HEK293 (cell line): ENCODE results near the gene PP2D1.
A peak's percentile ranks its signal among the peaks of the same experiment; 100 is the strongest.

Source experiments
- CTCF ChIA-PET: fragments of 350-600 bp; formaldehyde crosslinking; extraction: SDS; loops from one replicate; lab custom pipeline; 2021; ENCODE audit warnings: antibody characterized with exemption; lab: Yijun Ruan, JAX
- POLR2A ChIA-PET: fragments of 300-600 bp; formaldehyde crosslinking; extraction: SDS; loops from one replicate; lab custom pipeline; 2020; ENCODE audit warnings: antibody characterized with exemption, inconsistent platforms; lab: Yijun Ruan, JAX
- H3K27ac ChIP-seq: fragments of 200-500 bp; sonication (Bioruptor generic); 2 replicates; pipeline ENCODE4 v1.5.1; 2014; ENCODE audit warnings: low read depth, low read length, control low read depth, inconsistent platforms; ENCODE audit errors: extremely low read depth
- H3K36me3 ChIP-seq, 2 experiments: fragments of 200-500 bp in 1 of 2; sonication (Bioruptor generic) in 1 of 2; 1 replicate in 1 of 2; 2 replicates in 1 of 2; pipeline ENCODE4 v1.5.1; 2014 to 2017; ENCODE audit warnings: inconsistent platforms in 2 of 2, low read length in 2 of 2; ENCODE audit not compliant: control insufficient read depth in 2 of 2, insufficient read depth in 1 of 2
- H3K4me1 ChIP-seq: fragments of 200-500 bp; sonication (Bioruptor generic); 2 replicates; pipeline ENCODE4 v1.5.1; 2014; ENCODE audit warnings: mild to moderate bottlenecking, low read length, inconsistent platforms; ENCODE audit not compliant: control insufficient read depth, insufficient read depth
- H3K4me3 ChIP-seq: 2 replicates; pipeline ENCODE4 v1.5.1; 2011; ENCODE audit warnings: low read depth, mild to moderate bottlenecking, control low read depth, low read length, moderate library complexity
- H3K9me3 ChIP-seq: fragments of 200-500 bp; sonication (Bioruptor generic); 2 replicates; pipeline ENCODE4 v1.5.1; 2014; ENCODE audit warnings: low read depth, low read length, inconsistent platforms; ENCODE audit not compliant: control insufficient read depth, insufficient read depth
- SALL2 ChIP-seq: fragments of 450-650 bp; formaldehyde crosslinking; IDR thresholded peaks from 2 replicates; pipeline ENCODE4 v1.5.0; 2017; ENCODE audit warnings: missing biosample characterization, mild to moderate bottlenecking, missing genetic modification characterization, borderline replicate concordance
- SP7 ChIP-seq: fragments of 450-650 bp; formaldehyde crosslinking; IDR thresholded peaks from 2 replicates; pipeline ENCODE4 v1.5.1; 2016; ENCODE audit warnings: missing biosample characterization, missing genetic modification characterization
- ZBTB21 ChIP-seq: fragments of 450-650 bp; formaldehyde crosslinking; IDR thresholded peaks from 2 replicates; pipeline ENCODE4 v1.5.1; 2017; ENCODE audit warnings: missing biosample characterization, missing genetic modification characterization
- ZBTB48 ChIP-seq: fragments of 450-650 bp; formaldehyde crosslinking; IDR thresholded peaks from 2 replicates; pipeline ENCODE4 v1.5.1; 2016; ENCODE audit warnings: missing biosample characterization, missing genetic modification characterization
- ZNF202 ChIP-seq: fragments of 450-650 bp; formaldehyde crosslinking; IDR thresholded peaks from 2 replicates; pipeline ENCODE4 v1.5.1; 2016; ENCODE audit warnings: missing biosample characterization, missing genetic modification characterization, borderline replicate concordance
- ZNF214 ChIP-seq: fragments of 450-650 bp; formaldehyde crosslinking; IDR thresholded peaks from 2 replicates; pipeline ENCODE4 v1.5.1; 2017; ENCODE audit warnings: missing biosample characterization, mild to moderate bottlenecking, missing genetic modification characterization, borderline replicate concordance
- ZNF239 ChIP-seq: fragments of 450-650 bp; formaldehyde crosslinking; IDR thresholded peaks from 2 replicates; pipeline ENCODE4 v1.5.1; 2016; ENCODE audit warnings: missing biosample characterization, missing genetic modification characterization
- ZNF292 ChIP-seq: fragments of 450-650 bp; formaldehyde crosslinking; IDR thresholded peaks from 2 replicates; pipeline ENCODE4 v1.5.1; 2016; ENCODE audit warnings: low read depth, missing biosample characterization, missing genetic modification characterization, borderline replicate concordance
- ZNF335 ChIP-seq: fragments of 450-650 bp; formaldehyde crosslinking; conservative IDR thresholded peaks from 2 replicates; pipeline ENCODE4 v1.5.1; 2016; ENCODE audit warnings: missing biosample characterization, missing genetic modification characterization
- ZNF341 ChIP-seq: fragments of 450-650 bp; formaldehyde crosslinking; IDR thresholded peaks from 2 replicates; pipeline ENCODE4; 2016; ENCODE audit warnings: low read depth, missing biosample characterization, missing genetic modification characterization
- ZNF394 ChIP-seq: fragments of 450-650 bp; formaldehyde crosslinking; IDR thresholded peaks from 2 replicates; pipeline ENCODE4 v1.5.1; 2016; ENCODE audit warnings: missing biosample characterization, missing genetic modification characterization, mild to moderate bottlenecking, moderate library complexity, borderline replicate concordance
- ZNF416 ChIP-seq: fragments of 450-650 bp; formaldehyde crosslinking; IDR thresholded peaks from 2 replicates; pipeline ENCODE4 v1.5.1; 2016; ENCODE audit warnings: missing biosample characterization, missing genetic modification characterization
- ZNF473 ChIP-seq: fragments of 450-650 bp; formaldehyde crosslinking; IDR thresholded peaks from 2 replicates; pipeline ENCODE4 v1.5.1; 2017; ENCODE audit warnings: missing biosample characterization, missing genetic modification characterization
- ZNF521 ChIP-seq: fragments of 450-650 bp; formaldehyde crosslinking; IDR thresholded peaks from 2 replicates; pipeline ENCODE4 v1.5.1; 2017; ENCODE audit warnings: missing biosample characterization, mild to moderate bottlenecking, missing genetic modification characterization
- ZNF530 ChIP-seq: fragments of 450-650 bp; formaldehyde crosslinking; IDR thresholded peaks from 2 replicates; pipeline ENCODE4 v1.5.1; 2016; ENCODE audit warnings: low read depth, missing biosample characterization, missing genetic modification characterization
- ZNF549 ChIP-seq: fragments of 450-650 bp; IDR thresholded peaks from 2 replicates; pipeline ENCODE4 v1.5.1; 2018; ENCODE audit warnings: missing biosample characterization, missing genetic modification characterization, mild to moderate bottlenecking, inconsistent platforms, moderate library complexity
- ZNF623 ChIP-seq: fragments of 450-650 bp; formaldehyde crosslinking; IDR thresholded peaks from 2 replicates; pipeline ENCODE4 v1.5.1; 2016; ENCODE audit warnings: missing biosample characterization, missing genetic modification characterization
- ZNF626 ChIP-seq: fragments of 450-650 bp; sonication (Bioruptor Pico); formaldehyde crosslinking; IDR thresholded peaks from 2 replicates; pipeline ENCODE4 v1.5.1; 2018; ENCODE audit warnings: missing biosample characterization, missing genetic modification characterization, inconsistent platforms
- ZNF654 ChIP-seq: fragments of 450-650 bp; formaldehyde crosslinking; IDR thresholded peaks from 2 replicates; pipeline ENCODE4 v1.5.1; 2016; ENCODE audit warnings: low read depth, missing biosample characterization, missing genetic modification characterization
- ZXDB ChIP-seq: fragments of 450-650 bp; formaldehyde crosslinking; IDR thresholded peaks from 2 replicates; pipeline ENCODE4 v1.5.1; 2016; ENCODE audit warnings: missing biosample characterization, missing genetic modification characterization
- TF ChIP-seq, protein P1 (sequence below): fragments of 450-650 bp; formaldehyde crosslinking; IDR thresholded peaks from 2 replicates; pipeline ENCODE4 v1.5.1; 2016; ENCODE audit warnings: missing biosample characterization, missing genetic modification characterization
- TF ChIP-seq, protein P2 (sequence below): fragments of 450-650 bp; formaldehyde crosslinking; IDR thresholded peaks from 2 replicates; pipeline ENCODE4 v1.5.1; 2016; ENCODE audit warnings: missing biosample characterization, missing genetic modification characterization
- TF ChIP-seq, protein P3 (sequence below): fragments of 450-650 bp; formaldehyde crosslinking; IDR thresholded peaks from 2 replicates; pipeline ENCODE4 v1.5.1; 2016; ENCODE audit warnings: missing biosample characterization, missing genetic modification characterization
- TF ChIP-seq, protein P4 (sequence below): fragments of 450-650 bp; formaldehyde crosslinking; IDR thresholded peaks from 2 replicates; pipeline ENCODE4 v1.5.1; 2016; ENCODE audit warnings: missing biosample characterization, missing genetic modification characterization
- TF ChIP-seq, protein P5 (sequence below): fragments of 450-650 bp; formaldehyde crosslinking; IDR thresholded peaks from 2 replicates; pipeline ENCODE4 v1.5.1; 2016; ENCODE audit warnings: missing biosample characterization, missing genetic modification characterization

PP2D1 gene

DNA sequence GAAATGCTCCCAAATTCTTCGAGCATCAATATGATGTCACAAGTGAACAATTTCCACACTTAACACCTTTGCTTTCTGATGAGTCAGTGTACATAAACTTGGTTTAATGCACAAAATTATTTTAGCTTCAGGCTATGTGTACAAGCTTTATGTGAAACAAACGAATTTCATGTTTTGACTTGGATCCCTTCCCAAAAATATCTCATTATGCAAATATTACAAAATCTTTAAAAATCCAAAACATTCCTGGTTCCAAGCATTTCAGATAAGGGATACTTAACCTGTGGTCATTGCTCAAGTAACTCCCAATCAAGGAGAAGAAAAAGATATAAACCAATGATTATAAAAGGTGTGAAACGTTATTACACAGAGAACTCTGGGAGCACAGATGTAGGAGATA is 40.0 kb downstream of the PP2D1 start (continued):
- TF ChIP-seq, protein P1, sequence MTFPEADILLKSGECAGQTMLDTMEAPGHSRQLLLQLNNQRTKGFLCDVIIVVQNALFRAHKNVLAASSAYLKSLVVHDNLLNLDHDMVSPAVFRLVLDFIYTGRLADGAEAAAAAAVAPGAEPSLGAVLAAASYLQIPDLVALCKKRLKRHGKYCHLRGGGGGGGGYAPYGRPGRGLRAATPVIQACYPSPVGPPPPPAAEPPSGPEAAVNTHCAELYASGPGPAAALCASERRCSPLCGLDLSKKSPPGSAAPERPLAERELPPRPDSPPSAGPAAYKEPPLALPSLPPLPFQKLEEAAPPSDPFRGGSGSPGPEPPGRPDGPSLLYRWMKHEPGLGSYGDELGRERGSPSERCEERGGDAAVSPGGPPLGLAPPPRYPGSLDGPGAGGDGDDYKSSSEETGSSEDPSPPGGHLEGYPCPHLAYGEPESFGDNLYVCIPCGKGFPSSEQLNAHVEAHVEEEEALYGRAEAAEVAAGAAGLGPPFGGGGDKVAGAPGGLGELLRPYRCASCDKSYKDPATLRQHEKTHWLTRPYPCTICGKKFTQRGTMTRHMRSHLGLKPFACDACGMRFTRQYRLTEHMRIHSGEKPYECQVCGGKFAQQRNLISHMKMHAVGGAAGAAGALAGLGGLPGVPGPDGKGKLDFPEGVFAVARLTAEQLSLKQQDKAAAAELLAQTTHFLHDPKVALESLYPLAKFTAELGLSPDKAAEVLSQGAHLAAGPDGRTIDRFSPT (tag by site-specific recombination), result 0 out of 2 replicates have a peak, but pooled peaks have one; percentile 14
- no peak for TF ChIP-seq ZNF214 (tag by site-specific recombination)
- TF ChIP-seq, all 188 proteins: peak for 6

DNA sequence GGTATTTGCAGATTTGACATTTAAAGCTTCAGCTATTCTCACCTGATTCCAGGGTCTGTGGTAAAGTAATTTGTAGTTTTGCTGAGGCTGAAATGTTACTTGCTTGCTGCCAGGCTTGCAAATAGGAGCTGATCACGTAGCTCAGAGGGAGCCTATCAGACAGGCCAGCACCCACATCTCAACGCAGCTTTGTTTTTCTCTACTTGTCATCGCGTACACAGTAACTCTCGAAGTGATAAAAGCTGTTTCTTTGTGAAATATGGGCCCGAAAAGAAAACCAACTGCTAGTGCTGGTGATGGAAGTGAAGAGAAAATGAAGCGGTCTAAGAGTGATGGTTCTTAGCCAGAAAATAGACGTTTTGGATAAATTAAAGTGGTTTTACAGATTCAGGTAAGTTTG is 41.7 kb downstream of the PP2D1 start:
- H3K27ac ChIP-seq, result no peak overlapping the region
- H3K4me1 ChIP-seq, result no peaks in the 10 kb centered on the region
- H3K9me3 ChIP-seq, result no peaks in the 10 kb centered on the region
- CTCF ChIA-PET, result no interaction called here
- peaks cover 23 to 32% of the 10 kb centered on the region in 2 experiments for H3K36me3 ChIP-seq
- POLR2A ChIA-PET, result no interaction called here
- TF ChIP-seq ZBTB48 (tag by site-specific recombination) (no peak), ZNF335 (tag by site-specific recombination) (no peak), ZNF202 (tag by site-specific recombination) (no peak), SP7 (no peak), ZNF623 (tag by site-specific recombination) (no peak), ZNF341 (tag by site-specific recombination) (no peak), ZNF239 (no peak), ZNF292 (tag by site-specific recombination) (no peak), ZNF521 (tag by site-specific recombination) (no peak), ZBTB21 (tag by site-specific recombination) (no peak), ZNF416 (tag by site-specific recombination) (no peak), ZNF626 (tag by site-specific recombination) (no peak), ZNF549 (tag by site-specific recombination) (no peak), ZXDB (no peak), SALL2 (tag by site-specific recombination) (no peak)
- TF ChIP-seq, protein P2, sequence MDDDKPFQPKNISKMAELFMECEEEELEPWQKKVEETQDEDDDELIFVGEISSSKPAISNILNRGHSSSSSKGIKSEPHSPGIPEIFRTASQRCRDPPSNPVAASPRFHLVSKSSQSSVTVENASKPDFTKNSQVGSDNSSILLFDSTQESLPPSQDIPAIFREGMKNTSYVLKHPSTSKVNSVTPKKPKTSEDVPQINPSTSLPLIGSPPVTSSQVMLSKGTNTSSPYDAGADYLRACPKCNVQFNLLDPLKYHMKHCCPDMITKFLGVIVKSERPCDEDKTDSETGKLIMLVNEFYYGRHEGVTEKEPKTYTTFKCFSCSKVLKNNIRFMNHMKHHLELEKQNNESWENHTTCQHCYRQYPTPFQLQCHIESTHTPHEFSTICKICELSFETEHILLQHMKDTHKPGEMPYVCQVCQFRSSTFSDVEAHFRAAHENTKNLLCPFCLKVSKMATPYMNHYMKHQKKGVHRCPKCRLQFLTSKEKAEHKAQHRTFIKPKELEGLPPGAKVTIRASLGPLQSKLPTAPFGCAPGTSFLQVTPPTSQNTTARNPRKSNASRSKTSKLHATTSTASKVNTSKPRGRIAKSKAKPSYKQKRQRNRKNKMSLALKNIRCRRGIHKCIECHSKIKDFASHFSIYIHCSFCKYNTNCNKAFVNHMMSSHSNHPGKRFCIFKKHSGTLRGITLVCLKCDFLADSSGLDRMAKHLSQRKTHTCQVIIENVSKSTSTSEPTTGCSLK (tag by site-specific recombination), result no peak
- H3K4me3 ChIP-seq, result no peak overlapping the region

DNA sequence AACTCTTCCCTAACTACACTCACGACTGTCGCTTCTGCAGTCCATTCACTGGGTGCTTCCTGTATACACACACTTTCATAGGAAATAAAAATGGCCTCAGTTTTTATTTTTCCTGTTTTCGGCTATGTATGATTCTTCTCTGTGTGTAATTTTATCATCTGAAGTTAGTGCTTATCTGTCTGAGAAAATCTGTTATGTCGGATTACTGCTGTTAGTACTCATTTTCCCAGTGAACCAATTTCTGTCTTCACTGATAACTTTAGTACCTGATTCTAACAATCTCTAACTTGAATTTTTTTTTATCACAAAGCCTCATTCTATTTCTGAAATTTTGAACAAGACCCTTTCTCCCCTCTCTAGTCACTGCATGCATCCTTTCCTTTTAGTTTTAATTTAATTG is 44.3 kb downstream of the PP2D1 start:
- Histone ChIP-seq H3K4me3 (no peak overlapping the region), H3K27ac (no peak overlapping the region), H3K9me3 (no peaks in the 10 kb centered on the region), H3K4me1 (no peaks in the 10 kb centered on the region), H3K36me3 (peaks cover 10 to 15% of the 10 kb centered on the region in 2 experiments)
- ChIA-PET POLR2A (no interaction called here), CTCF (no interaction called here)
- TF ChIP-seq, protein P3, sequence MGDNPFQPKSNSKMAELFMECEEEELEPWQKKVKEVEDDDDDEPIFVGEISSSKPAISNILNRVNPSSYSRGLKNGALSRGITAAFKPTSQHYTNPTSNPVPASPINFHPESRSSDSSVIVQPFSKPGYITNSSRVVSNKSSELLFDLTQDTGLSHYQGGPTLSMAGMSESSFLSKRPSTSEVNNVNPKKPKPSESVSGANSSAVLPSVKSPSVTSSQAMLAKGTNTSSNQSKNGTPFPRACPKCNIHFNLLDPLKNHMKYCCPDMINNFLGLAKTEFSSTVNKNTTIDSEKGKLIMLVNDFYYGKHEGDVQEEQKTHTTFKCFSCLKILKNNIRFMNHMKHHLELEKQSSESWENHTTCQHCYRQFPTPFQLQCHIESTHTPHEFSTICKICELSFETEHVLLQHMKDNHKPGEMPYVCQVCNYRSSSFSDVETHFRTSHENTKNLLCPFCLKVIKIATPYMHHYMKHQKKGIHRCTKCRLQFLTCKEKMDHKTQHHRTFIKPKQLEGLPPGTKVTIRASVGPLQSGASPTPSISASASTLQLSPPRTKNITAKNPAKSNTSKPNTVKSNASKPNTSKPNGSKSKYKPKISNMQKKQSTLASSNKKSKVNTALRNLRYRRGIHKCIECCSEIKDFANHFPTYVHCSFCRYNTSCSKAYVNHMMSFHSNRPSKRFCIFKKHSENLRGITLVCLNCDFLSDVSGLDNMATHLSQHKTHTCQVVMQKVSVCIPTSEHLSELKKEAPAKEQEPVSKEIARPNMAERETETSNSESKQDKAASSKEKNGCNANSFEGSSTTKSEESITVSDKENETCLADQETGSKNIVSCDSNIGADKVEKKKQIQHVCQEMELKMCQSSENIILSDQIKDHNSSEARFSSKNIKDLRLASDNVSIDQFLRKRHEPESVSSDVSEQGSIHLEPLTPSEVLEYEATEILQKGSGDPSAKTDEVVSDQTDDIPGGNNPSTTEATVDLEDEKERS, result no peak
- TF ChIP-seq ZNF473 (tag by site-specific recombination), result no peak
- TF ChIP-seq ZNF394 (tag by site-specific recombination), result no peak
- no peak for TF ChIP-seq ZNF654 (tag by site-specific recombination)
- no peak for TF ChIP-seq ZNF530 (tag by site-specific recombination)
- TF ChIP-seq, protein P4, sequence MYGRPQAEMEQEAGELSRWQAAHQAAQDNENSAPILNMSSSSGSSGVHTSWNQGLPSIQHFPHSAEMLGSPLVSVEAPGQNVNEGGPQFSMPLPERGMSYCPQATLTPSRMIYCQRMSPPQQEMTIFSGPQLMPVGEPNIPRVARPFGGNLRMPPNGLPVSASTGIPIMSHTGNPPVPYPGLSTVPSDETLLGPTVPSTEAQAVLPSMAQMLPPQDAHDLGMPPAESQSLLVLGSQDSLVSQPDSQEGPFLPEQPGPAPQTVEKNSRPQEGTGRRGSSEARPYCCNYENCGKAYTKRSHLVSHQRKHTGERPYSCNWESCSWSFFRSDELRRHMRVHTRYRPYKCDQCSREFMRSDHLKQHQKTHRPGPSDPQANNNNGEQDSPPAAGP (tag by site-specific recombination), result no peak
- TF ChIP-seq, protein P5, sequence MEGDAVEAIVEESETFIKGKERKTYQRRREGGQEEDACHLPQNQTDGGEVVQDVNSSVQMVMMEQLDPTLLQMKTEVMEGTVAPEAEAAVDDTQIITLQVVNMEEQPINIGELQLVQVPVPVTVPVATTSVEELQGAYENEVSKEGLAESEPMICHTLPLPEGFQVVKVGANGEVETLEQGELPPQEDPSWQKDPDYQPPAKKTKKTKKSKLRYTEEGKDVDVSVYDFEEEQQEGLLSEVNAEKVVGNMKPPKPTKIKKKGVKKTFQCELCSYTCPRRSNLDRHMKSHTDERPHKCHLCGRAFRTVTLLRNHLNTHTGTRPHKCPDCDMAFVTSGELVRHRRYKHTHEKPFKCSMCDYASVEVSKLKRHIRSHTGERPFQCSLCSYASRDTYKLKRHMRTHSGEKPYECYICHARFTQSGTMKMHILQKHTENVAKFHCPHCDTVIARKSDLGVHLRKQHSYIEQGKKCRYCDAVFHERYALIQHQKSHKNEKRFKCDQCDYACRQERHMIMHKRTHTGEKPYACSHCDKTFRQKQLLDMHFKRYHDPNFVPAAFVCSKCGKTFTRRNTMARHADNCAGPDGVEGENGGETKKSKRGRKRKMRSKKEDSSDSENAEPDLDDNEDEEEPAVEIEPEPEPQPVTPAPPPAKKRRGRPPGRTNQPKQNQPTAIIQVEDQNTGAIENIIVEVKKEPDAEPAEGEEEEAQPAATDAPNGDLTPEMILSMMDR (tag by site-specific recombination), result no peak
